ENCODE data around the gene MT1H. TPM values are rescaled to one million over a fixed set of nuclear protein-coding genes. Genes with fewer than 3 reads are reported as not detected.
A peak's percentile ranks its signal among the peaks of the same experiment; 100 is the strongest.

Gene MT1H
- total and polyA plus RNA-seq, 2 of the 13 experiments (the other 11 are each of a cell fraction or from before 2014, with no cell fraction given), result 0.60 TPM; not detected in 1

GRCh38 chr16:56625140-56625942 lies 44.3 kb upstream of the MT1H start, which contains the start of gene MT1E (continued):
- TF ChIP-seq SNRNP70 (IDR thresholded peaks at IDR 0.05; ENCODE audit: low read depth, low read length) (no peak), ZBTB43 (CRISPR knock-in tag; conservative IDR thresholded peaks at IDR 0.05) (no peak), THAP9 (CRISPR knock-in tag; IDR thresholded peaks at IDR 0.05; ENCODE audit: borderline replicate concordance) (no peak), ZNF207 (IDR thresholded peaks at IDR 0.05; ENCODE audit: borderline replicate concordance) (no peak), ZNF646 (CRISPR knock-in tag; IDR thresholded peaks at IDR 0.05) (0 out of 2 replicates have a peak, but pooled peaks have one; percentile 12), ZNF275 (CRISPR knock-in tag; IDR thresholded peaks at IDR 0.05; ENCODE audit: borderline replicate concordance) (no peak), NFE2L1 (CRISPR knock-in tag; IDR thresholded peaks at IDR 0.05; ENCODE audit: borderline replicate concordance) (no peak), HINFP (CRISPR knock-in tag; IDR thresholded peaks at IDR 0.05; ENCODE audit: low read depth) (no peak; the same call in 1 of the 2 replicates), NR3C1 (CRISPR knock-in tag; IDR thresholded peaks at IDR 0.05) (no peak), ZNF761 (CRISPR knock-in tag; conservative IDR thresholded peaks at IDR 0.05) (no peak), DPF2 (CRISPR knock-in tag; IDR thresholded peaks at IDR 0.05; ENCODE audit: borderline replicate concordance, low read depth) (no peak), TGIF2 (CRISPR knock-in tag; IDR thresholded peaks at IDR 0.05) (no peak), ZNF792 (CRISPR knock-in tag; IDR thresholded peaks at IDR 0.05) (peak; percentile 65), KLF11 (CRISPR knock-in tag; IDR thresholded peaks at IDR 0.05) (no peak), CREM (IDR thresholded peaks at IDR 0.05) (no peak), CREM (CRISPR knock-in tag; IDR thresholded peaks at IDR 0.05) (no peak)

Measured in HepG2 (cell line).